ENCODE results near the gene ACTG1.
A peak's percentile ranks its signal among the peaks of the same experiment; 100 is the strongest.

Gene ACTG1

GRCh38 chr17:81492202-81492601, 20.4 kb downstream of the ACTG1 start:
- no peak for DNase-seq

DNA sequence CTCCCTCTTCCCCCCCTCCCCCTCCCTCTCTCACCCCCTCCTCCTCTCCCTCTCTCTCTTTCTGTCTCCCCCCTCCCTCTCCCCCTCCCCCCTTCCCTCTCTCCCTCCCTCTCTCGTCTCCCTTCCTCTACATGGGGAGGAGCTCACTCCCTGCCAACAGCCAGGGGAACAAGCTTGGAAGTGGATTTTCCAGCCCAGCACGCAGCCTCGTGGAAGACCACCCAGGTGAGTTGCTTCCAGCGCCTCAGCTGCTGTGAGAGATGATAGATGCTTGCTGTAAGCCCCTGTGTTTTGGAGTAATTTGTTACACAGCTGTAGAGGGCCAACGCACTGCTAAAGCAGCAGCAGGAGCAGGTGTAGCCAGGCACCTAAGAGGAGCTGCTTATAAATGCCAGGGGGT, 20.8 kb downstream of the ACTG1 start:
- no peak for DNase-seq

DNA sequence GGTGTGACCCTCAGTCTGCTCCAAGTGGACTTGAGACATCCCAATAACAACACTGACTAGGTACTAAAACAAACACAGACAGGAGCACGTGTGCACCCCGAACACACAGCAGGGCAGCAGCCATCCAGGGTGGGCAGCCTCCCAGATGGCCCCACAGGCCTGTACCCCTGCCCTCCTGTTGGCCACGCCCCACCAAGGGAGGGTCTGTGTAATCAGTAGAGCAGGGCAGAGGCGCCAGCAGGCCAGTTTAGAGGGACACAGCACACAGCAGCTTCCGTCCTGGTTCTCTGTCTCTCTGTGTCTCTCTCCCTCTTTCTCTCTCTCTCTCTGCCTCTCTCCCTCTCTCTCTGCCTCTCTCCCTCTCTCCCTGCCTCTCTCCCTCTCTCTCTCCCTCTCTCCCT, 21.4 kb downstream of the ACTG1 start:
- DNase-seq = no peak

DNA sequence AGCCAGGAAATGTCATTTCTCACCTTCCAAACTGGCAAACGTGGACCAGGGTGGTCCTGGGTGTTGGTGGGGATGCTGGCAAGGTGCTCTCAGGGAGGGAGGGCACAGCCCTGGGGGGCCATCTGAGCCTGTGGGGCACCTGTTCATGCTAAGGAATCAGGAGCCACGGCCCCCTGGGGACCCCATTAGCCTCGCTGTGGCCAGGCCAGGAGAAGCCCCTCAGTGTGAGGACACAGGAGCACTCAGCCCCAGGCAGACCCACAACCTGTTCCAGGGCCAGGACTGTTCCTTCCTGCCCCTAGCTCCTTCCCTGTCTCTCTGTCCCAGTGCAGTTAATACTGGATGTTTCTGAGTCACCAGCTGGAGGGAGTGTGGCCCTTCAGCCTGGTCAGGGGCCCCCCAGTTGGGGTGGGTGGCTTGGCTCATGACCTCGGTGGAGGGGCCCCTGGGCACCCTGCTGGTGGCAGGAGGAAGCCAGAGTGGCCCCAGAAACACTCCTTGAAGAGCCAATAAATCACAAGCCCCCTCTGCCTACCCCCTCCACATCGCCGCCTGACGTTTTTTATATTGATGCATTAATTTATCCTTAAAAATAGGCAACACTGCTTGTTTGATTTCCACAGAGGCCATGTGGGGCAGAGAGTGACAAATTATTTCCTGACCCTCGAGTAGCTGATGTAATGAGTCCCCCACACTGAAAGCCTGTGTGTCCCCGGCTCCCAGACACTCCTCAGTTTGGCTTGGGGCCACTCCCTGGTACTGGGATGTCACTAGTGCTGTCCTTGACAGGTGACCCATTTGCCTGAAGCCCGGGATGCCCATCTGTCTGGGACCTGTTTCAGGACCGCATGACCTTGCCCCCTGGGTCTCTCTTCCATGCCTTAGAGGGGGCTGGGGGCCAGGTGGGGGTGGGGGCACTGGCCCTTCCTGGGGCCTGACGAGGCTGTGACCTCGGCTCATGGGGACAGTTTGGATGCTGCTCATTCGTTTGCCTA, 22.3 kb downstream of the ACTG1 start:
- no peak for DNase-seq

DNA sequence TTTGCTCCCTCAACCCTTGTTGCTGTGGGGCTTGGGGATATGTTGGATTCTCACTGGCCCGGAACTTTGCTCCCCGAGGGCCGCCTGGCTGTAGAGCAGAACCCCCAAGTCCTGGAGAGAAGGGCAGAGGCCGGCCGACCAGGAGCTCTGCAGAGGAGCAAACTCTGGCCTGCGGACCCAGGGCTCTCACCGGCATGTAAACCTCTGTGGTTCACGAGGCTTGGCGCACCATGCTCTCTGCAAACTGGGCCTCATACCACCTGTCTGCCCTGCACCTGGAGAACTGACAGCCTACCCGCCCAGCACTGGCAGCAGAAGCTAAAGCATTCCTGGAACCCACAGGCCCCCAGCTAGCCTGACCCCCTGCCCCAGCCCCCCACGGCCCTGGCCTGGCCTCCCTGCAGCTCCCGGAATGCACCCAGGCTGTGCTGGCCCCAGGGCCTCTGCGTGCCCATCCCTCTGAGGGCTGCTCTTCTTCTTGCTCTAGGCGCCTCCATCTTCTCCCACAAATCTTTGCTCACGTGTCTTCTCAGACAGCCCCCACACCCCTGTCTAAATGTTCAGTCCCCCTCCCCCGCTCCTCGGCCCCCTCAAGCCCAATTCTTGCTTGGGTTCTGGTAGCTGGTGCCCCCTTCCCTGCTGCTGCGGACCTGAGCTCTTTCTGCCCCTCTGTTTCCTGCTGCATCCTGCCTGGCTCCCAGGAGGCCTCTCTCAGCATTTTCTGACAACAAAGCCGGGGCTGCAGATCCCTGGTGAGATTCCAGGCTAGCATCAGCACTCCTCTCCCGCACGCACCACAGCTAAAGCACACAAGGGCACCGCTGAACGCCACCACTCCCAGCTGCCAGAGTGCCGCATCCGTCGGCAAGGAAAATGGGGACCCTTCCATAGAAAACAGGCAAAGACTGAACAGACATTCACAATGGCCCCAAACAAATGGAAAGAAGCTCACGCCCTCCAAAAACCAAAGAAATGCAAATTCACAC, 23.3 kb downstream of the ACTG1 start:
- DNase-seq = no peak

DNA sequence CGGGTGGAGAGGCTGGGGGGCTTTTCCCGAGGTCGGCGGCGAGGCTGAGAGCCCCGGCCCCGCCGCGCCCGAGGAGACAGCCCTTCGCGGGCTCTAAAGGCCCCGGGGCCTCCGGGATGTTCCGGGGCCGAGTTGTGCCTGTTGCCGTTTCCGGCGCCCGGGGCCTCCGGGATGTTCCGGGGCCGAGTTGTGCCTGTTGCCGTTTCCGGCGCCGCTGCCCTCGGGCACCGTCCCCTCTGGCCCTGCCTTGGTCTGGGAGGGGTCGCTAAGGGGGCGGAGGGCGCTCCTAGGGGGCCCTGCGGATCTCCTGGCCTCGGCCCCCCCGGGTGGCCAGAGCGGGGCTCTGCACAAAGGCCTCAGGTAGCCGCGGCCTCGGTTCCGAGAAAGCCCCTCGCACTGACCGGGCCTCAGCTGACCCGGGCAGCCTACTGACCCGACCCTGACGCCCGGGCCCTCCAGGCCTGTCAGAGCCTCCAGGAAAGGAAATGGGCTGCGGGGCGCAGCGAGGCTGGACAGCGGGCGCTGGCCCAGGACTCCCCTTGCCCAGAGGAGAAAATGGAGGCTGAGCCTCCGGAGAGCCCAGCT, 24.2 kb downstream of the ACTG1 start:
- DNase-seq = no peak

DNA sequence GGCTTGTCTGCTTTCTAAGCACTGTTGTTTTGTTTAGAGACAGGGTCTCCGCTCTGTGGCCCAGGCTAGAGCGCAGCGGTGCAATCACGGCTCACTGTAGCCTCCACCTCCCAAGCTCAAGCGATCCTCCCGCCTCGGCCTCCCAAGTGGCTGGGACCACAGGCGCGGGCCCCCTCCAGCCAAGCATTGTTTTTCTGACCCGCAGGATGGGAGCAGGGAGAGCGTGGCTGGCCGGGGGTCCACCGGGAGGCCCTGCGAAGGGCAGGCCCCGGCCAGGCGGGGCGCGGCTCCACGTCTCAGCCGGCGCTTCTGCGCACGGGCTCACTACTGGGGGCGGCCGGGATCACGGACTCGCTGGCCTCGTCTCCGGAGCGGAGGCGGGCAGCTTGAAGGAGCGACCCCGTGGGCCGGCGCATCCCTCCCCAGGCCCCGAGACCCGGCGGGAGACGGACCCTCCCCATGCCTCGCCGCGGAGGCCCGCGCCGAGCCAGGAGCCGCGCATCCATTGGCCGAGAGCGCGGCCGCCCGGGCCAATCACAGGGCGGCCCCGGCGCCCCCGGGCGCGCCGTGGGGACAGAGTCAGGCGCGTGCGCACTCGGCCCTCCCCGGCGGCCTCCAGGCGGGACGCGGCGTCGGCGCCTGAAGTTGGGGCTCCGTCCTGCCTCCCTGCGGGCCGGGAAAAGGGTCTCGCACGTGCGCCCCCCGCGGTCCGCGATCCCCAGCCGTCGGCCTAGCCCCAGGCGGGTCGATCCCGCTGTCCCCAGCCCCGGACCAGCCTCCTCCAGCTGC, 24.9 kb downstream of the ACTG1 start:
- DNase-seq = peak; percentile 67 to 74

DNA sequence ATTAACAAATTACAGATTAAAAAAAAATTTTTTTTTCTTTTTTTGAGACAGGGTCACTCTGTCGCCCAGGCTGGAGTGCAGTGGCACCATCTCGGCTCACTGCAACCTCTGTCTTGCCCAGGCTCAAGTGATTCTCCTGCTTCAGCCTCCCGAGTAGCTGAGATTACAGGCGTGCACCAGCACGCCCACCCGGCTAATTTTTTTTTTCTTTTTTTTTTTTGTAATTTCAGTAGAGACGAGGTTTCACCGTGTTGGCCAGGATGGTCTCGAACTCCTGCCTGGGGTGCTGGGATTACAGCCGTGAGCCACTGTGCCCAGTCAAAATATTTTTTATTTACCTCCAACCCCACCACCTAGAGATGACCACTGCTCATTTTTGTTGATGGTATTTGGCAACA, 25.5 kb downstream of the ACTG1 start:
- DNase-seq = no peak

DNA sequence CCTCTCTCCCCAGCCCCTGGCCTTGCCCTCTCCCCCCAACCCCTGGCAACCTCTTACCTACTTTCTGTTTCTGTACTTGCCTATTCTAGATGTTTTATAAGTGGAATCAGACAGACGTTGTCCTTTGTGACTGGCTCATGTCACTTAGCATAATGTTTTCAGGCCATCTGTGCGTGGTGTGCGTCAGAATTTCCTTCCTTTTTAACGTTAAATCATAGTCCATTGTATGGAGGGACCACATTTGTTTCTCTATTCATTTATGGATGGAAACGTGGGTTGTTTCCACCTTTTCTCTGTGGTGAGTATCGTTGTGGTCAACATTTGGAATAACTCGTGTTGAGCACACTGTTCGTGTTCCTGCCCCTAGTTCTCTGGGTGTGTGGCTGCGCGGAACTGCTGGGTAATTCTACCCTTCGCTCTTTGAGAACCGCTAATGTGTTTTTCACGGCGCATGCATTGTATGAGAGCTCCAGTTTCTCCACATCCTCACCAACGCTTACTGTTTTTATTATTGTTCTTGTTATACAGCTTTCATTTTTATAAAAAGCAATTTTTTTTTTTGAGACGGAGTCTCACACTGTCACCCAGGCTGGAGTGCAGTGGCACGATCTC, 26.3 kb downstream of the ACTG1 start:
- no peak for DNase-seq

- DNase-seq = peak; percentile 81 to 82
Observed at GRCh38 chr17:81484195-81484979, 28.2 kb downstream of the ACTG1 start.

DNA sequence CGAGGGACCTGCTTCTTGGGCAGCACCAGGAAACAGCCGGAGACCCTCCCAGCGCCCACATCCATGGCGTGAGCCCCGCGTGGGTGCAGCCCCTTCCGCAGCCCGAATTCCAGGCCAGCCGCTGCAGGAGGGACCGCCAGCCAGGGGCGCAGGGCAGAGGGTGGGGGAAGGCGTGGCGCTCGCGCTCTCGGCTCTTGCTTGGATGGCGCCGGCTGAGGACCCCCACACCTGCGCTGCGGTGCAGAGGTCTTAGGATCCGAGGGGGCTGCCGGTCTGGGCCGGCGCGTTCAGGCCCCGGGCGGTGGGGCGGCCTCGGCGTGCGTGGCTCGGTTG, 28.8 kb downstream of the ACTG1 start:
- DNase-seq = no peak

GRCh38 chr17:81483085-81483861, 29.3 kb downstream of the ACTG1 start:
- DNase-seq = no peak

GRCh38 chr17:81482673-81483072, 29.9 kb downstream of the ACTG1 start:
- DNase-seq = no peak

DNA sequence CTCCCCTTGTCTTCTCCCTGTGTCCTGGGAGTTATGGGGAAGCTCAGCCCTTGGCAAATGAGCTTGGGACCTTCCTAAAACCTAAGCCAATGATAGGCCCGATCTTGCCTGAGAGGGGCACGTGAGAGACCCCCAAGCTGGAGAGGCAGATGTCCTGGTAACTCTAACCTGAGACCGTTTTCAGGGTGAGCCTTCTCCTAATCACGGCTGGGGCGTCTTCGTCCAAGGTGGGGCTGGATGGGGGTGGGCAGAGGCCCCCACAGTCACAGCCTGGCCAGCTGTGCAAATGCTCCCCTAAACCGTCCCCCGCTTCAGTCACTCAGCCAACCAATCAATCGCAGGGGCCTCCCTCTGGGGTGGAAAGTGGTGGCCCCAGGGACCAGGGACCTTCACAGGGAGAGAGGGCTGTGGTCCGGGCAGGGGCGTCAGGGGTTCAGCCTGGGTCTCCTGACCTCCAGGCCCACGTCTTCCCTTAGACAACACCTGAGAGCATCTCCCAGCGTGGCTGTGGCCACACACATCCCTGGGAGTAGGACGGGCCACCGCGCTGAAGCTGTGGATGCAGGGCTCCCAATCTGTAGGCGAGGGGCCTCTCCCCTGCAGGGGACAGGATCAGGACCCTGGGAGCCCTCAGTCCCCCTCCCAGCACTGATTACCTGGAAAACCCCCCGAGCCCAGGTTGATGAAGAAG, 30.6 kb downstream of the ACTG1 start:
- no peak for DNase-seq

DNA sequence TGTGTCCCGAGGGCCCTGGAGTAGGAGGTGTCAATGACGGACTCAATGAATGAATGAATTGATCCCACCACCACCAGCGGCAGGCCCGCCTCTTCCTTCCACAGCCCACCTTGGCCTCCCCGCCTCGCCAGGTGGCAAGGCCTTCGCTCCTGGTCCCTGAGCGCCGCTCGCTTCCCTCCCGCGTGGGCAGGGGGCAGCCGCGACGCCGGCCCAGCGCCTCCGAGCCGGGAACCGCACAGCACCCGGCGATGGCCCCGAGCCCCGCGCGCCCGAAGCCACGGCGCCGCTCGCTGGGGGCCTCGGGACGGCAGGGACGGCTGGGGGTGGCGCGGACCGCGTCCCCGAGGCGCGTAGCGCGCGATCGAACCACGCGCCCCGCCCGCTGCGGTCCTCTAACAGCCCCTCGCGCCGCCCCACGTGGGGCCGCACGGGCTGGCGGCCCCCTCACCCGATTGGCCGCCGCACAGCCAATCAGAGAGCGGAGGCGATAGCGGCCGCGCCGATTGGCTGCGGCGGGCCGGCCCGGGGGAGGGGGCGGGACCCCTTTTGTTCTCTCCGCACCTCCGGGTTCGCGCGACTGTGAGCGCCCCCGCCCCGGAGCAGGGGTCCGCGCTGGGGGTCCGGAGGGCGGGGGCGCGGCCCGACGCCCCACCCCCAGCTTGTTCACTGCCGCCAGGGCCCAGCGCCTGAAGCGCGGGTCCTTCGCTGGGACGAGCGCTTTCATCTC, 31.4 kb downstream of the ACTG1 start:
- DNase-seq = peak; percentile 43 to 49

DNA sequence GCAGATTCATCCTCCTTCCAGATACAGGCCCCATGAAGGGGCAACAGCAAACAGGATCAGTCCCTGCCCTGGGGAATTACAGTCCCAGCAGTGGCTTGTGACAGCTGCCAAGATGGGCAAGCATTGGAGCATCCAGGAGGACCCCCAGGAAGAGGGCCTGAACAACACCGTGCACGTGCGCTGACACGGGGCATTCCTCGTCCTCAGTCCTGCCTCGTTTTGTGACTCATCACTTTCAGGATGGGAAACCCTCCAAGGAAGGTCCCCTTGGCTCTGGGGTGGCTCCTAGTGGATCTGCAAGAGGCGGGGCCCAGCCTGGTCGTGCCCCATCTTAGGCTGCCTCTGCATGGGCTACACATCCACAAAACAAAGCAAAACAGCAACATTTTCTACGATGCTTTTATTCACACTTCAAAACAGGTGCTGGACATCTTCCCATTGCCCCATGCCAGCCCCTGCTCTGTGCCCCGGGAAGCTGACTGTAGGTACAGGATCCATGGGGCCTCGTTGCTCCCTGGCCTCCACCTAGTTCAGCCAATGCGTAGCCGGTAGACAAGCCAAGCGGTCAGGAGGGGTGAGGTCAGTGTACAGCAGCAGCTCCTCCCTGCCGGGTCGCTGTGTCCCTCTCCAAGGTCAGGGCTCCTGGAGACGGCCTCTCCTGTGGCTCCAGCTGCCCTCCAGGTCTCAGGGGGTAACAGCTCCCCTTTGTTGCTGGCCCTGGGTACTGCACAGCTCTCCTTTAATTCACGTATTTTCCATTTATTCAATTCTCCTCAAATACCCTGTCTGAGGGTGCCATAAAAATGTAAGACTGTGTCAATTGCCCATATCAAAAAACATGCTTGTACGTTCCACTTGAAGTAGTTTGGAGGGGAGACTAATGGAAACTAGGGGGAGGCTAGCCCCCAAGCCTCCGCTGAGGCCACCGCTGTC, 32.2 kb downstream of the ACTG1 start:
- DNase-seq = no peak

- DNase-seq = no peak
Observed at GRCh38 chr17:81479175-81480071, 33.2 kb downstream of the ACTG1 start.
